K562 (cell line): Measurements from ENCODE around the gene ITGA1. TPM values are rescaled to one million over a fixed set of nuclear protein-coding genes. Genes with fewer than 3 reads are reported as not detected.

Experiments
- ATAC-seq: fragments of 200-7000 bp; cut with Tn5 transposase; 3 replicates; pipeline ENCODE4 v1.9.1; 2020; ENCODE audit warnings: moderate library complexity
- BruUV-seq: library from RNA; stranded (reverse); fragments of 400-500 nt; replicated peaks from 2 replicates; lab custom pipeline; 2021; lab: Mats Ljungman, UMichigan
- CTCF ChIA-PET: fragments of 300-600 bp; formaldehyde crosslinking; extraction: SDS; loops from one replicate; lab custom pipeline; 2021; ENCODE audit warnings: low intra/inter-chr PET ratio; lab: Yijun Ruan, JAX
- POLR2A ChIA-PET: fragments of 300-600, 350-650 bp; sonication (Branson Sonifier 250); formaldehyde crosslinking; extraction: SDS; loops from one replicate; lab custom pipeline; 2021; ENCODE audit warnings: antibody characterized with exemption, inconsistent platforms; lab: Yijun Ruan, JAX
- DNase-seq, 4 experiments: peaks; one replicate each; pipeline versions ENCODE4 v3.0.0 to v3.0.0-alpha.2; 2011 to 2018; ENCODE audit warnings: low spot score in 3 of 4, mixed read lengths in 3 of 4; ENCODE audit errors: extremely low read depth in 1 of 4
- FAIRE-seq: peaks from 2 replicates; lab custom pipeline; 2011; peaks lifted over from hg19 to GRCh38; lab: Jason Lieb, UNC
- H2AFZ ChIP-seq: 2 replicates; pipeline ENCODE4 v1.6.0; 2011; ENCODE audit warnings: low read depth, low read length, control low read depth, inconsistent platforms
- H3K27ac ChIP-seq: fragments of 200-600 bp; 3 replicates; pipeline ENCODE4 v1.8.0; 2011; ENCODE audit warnings: low read depth, mild to moderate bottlenecking, control low read depth, inconsistent platforms, low read length, moderate library complexity, mixed read lengths; ENCODE audit errors: extremely low read depth
- H3K27me3 ChIP-seq, 2 experiments: fragments of 300-600 bp in 1 of 2; 2 replicates in 1 of 2; 3 replicates in 1 of 2; pipeline versions ENCODE4 v1.6.0 to v1.8.0; 2011; ENCODE audit warnings: inconsistent platforms in 2 of 2, low read length in 2 of 2, mild to moderate bottlenecking in 1 of 2, mixed read lengths in 1 of 2, moderate library complexity in 1 of 2; ENCODE audit not compliant: control insufficient read depth in 2 of 2, insufficient read depth in 2 of 2
- H3K36me3 ChIP-seq: fragments of 300-600 bp; 3 replicates; pipeline ENCODE4 v1.8.0; 2011; ENCODE audit warnings: mild to moderate bottlenecking, low read length, inconsistent platforms; ENCODE audit not compliant: control insufficient read depth, insufficient read depth
- H3K4me1 ChIP-seq, 2 experiments: fragments of 200-600 bp in 1 of 2; replicated peaks in 1 of 2; 2 replicates in 1 of 2; 3 replicates in 1 of 2; pipeline versions ENCODE4 v1.5.1 to v1.8.0; 2011; ENCODE audit warnings: inconsistent platforms in 2 of 2, low read length in 2 of 2, mild to moderate bottlenecking in 1 of 2, mixed read lengths in 1 of 2, moderate library complexity in 1 of 2; ENCODE audit not compliant: control insufficient read depth in 2 of 2, insufficient read depth in 2 of 2
- H3K4me2 ChIP-seq: 2 replicates; pipeline ENCODE4 v1.6.1; 2011; ENCODE audit warnings: low read length, control low read depth, inconsistent platforms, mixed read lengths; ENCODE audit not compliant: insufficient read depth
- H3K4me3 ChIP-seq: fragments of 200-600 bp; sonication (generic), shearing (Covaris generic); 2 replicates; pipeline ENCODE4 v1.5.1; 2016; ENCODE audit warnings: control low read depth, inconsistent platforms
- H3K79me2 ChIP-seq: fragments of 200-600 bp; 3 replicates; pipeline ENCODE4 v1.8.0; 2011; ENCODE audit warnings: low read length, inconsistent platforms; ENCODE audit not compliant: control insufficient read depth, insufficient read depth
- H3K9ac ChIP-seq, 2 experiments: 2 replicates each; pipeline versions ENCODE4 v1.6.0 to v1.6.1; 2011; ENCODE audit warnings: low read depth in 2 of 2, low read length in 2 of 2, control low read depth in 1 of 2, inconsistent platforms in 1 of 2, mild to moderate bottlenecking in 1 of 2, mixed read lengths in 1 of 2; ENCODE audit not compliant: insufficient read depth in 1 of 2
- H3K9me1 ChIP-seq: one replicate; pipeline ENCODE4 v1.6.0; 2011; ENCODE audit warnings: inconsistent platforms, mild to moderate bottlenecking, low read length, moderate library complexity; ENCODE audit not compliant: control insufficient read depth, insufficient read depth
- H3K9me3 ChIP-seq: replicated peaks from 2 replicates; pipeline ENCODE4 v1.5.1; 2011; ENCODE audit warnings: low read depth, low read length, inconsistent platforms; ENCODE audit not compliant: control insufficient read depth, insufficient read depth
- H4K20me1 ChIP-seq: replicated peaks from 2 replicates; pipeline ENCODE4 v1.6.1; 2011; ENCODE audit warnings: low read length, inconsistent platforms, mixed read lengths; ENCODE audit not compliant: control insufficient read depth, insufficient read depth
- BDP1 ChIP-seq: IDR thresholded peaks from 3 replicates; pipeline ENCODE4 v1.6.1; 2011; ENCODE audit not compliant: insufficient read length, insufficient read depth
- CSDE1 ChIP-seq, 2 experiments: fragments of 450-650 bp; IDR thresholded peaks; 2 replicates each; pipeline ENCODE4 v1.6.1; 2016; ENCODE audit warnings: mild to moderate bottlenecking in 1 of 2
- E2F1 ChIP-seq: sonication (generic); formaldehyde crosslinking; IDR thresholded peaks from 2 replicates; pipeline ENCODE4 v1.8.1; 2023; ENCODE audit warnings: mild to moderate bottlenecking, missing genetic modification reagents, moderate library complexity
- ESRRB ChIP-seq: fragments of 250-450 bp; sonication (Bioruptor Pico); IDR thresholded peaks from 2 replicates; pipeline ENCODE4 v1.5.0; 2020; ENCODE audit warnings: mild to moderate bottlenecking, moderate library complexity, borderline replicate concordance
- MCM5 ChIP-seq: fragments of 450-650 bp; IDR thresholded peaks from 2 replicates; pipeline ENCODE4 v1.6.1; 2016; ENCODE audit warnings: low read depth
- PPARD ChIP-seq: fragments of 250-450 bp; sonication (Bioruptor Pico); IDR thresholded peaks from 2 replicates; pipeline ENCODE4 v1.8.0; 2022; ENCODE audit warnings: inconsistent platforms, mild to moderate bottlenecking, moderate library complexity
- RBM25 ChIP-seq: fragments of 200-400 bp; formaldehyde crosslinking; IDR thresholded peaks from 2 replicates; pipeline ENCODE4 v1.6.1; 2018; ENCODE audit warnings: low read length, low read depth, moderate library complexity; ENCODE audit not compliant: severe bottlenecking
- SAFB2 ChIP-seq: fragments of 200-400 bp; formaldehyde crosslinking; IDR thresholded peaks from 2 replicates; pipeline ENCODE4 v1.6.1; 2018; ENCODE audit warnings: borderline replicate concordance, low read length, low read depth, moderate library complexity; ENCODE audit not compliant: severe bottlenecking
- TARDBP ChIP-seq: fragments of 450-650 bp; IDR thresholded peaks from 2 replicates; pipeline ENCODE4 v1.6.1; 2016
- THRB ChIP-seq: fragments of 450-650 bp; formaldehyde crosslinking; conservative IDR thresholded peaks from 2 replicates; pipeline ENCODE4 v1.4.0; 2022; ENCODE audit warnings: mild to moderate bottlenecking, missing genetic modification characterization
- ZBTB33 ChIP-seq: sonication (generic); formaldehyde crosslinking; IDR thresholded peaks from 2 replicates; pipeline ENCODE4 v1.8.1; 2023; ENCODE audit warnings: mild to moderate bottlenecking, missing genetic modification reagents
- ZBTB43 ChIP-seq: sonication (generic); formaldehyde crosslinking; IDR thresholded peaks from 2 replicates; pipeline ENCODE4 v1.8.0; 2023; ENCODE audit warnings: mild to moderate bottlenecking, missing genetic modification reagents
- ZBTB8A ChIP-seq: fragments of 450-650 bp; IDR thresholded peaks from 2 replicates; pipeline ENCODE4 v1.6.1; 2018; ENCODE audit warnings: mild to moderate bottlenecking, moderate library complexity; ENCODE audit not compliant: partially characterized antibody
- ZKSCAN8 ChIP-seq: fragments of 200-800 bp; sonication (Bioruptor generic); IDR thresholded peaks from 2 replicates; pipeline ENCODE4 v1.6.1; 2016; ENCODE audit warnings: missing genetic modification characterization, missing compliant biosample characterization
- ZNF165 ChIP-seq: fragments of 250-450 bp; sonication (Bioruptor Pico); IDR thresholded peaks from 2 replicates; pipeline ENCODE4 v1.4.0; 2020; ENCODE audit warnings: borderline replicate concordance
- ZNF436 ChIP-seq: fragments of 250-450, 450-650 bp; sonication (Bioruptor Pico); formaldehyde crosslinking; IDR thresholded peaks from 2 replicates; pipeline ENCODE4 v1.7.0; 2020; ENCODE audit warnings: mild to moderate bottlenecking
- ZNF551 ChIP-seq: fragments of 250-450 bp; sonication (Bioruptor Pico); IDR thresholded peaks from 2 replicates; pipeline ENCODE4 v1.5.0; 2021; ENCODE audit warnings: mild to moderate bottlenecking, moderate library complexity
- ZNF699 ChIP-seq: fragments of 250-450 bp; sonication (Bioruptor Pico); IDR thresholded peaks from 2 replicates; pipeline ENCODE4 v1.8.0; 2021; ENCODE audit warnings: mild to moderate bottlenecking, moderate library complexity; ENCODE audit not compliant: insufficient replicate concordance
- ZSCAN29 ChIP-seq: fragments of 450-650 bp; IDR thresholded peaks from 2 replicates; pipeline ENCODE4 v1.6.1; 2017
- WGBS: fragments of 100-300 bp; shearing (Covaris generic); methylation state at CpG from one replicate; pipeline ENCODE4 v1.1.6; 2016; ENCODE audit warnings: low coverage, mixed read lengths; ENCODE audit not compliant: insufficient coverage; ENCODE audit errors: missing lambda C conversion rate; 5-methylcytosine and 5-hydroxymethylcytosine counted together
- in situ Hi-C: fragments of 300-500 bp; cut with MboI; formaldehyde crosslinking; loops from 4 replicates; pipeline ENCODE4 v1.15.0; 2018; ENCODE audit warnings: inconsistent platforms, mixed read lengths
- intact Hi-C: fragments of 100-400 bp; cut with micrococcal nuclease; formaldehyde crosslinking; loops from 2 replicates; pipeline ENCODE4 v1.14.2; 2022
- polyA plus RNA-seq, 8 experiments: library from polyadenylated mRNA; depleted of rRNA in 4 of 8; stranded (reverse) in 5 of 8; unstranded in 3 of 8; fragments of >200 nt; fragmentation: Nextera tagmentation in 2 of 8; fragmentation: Illumina TruSeq in 1 of 8; extraction: Ambion mirVana in 2 of 8; extraction: Trizol in 1 of 8; gene quantifications; 2 replicates each; pipeline versions ENCODE4 v1.2.1 to v1.2.3, GENCODE V29; 2011 to 2014; ENCODE audit warnings: inconsistent platforms in 1 of 8, missing spikeins in 1 of 8
- total RNA-seq, 7 experiments: library from RNA; depleted of rRNA in 6 of 7; stranded (reverse); fragments of >200 nt in 6 of 7; fragmentation: Illumina TruSeq in 2 of 7; extraction: Trizol in 2 of 7; gene quantifications; 2 replicates each; pipeline versions ENCODE4 v1.2.1 to v1.2.3, GENCODE V29; 2011 to 2021; ENCODE audit warnings: low replicate concordance in 1 of 7

The ITGA1 gene
- total and polyA plus RNA-seq, 9 of the 15 experiments (the other 6 are each of a cell fraction or from before 2014, with no cell fraction given), result 0.04 to 0.22 TPM; not detected in 7

GRCh38 chr5:52995914-52996313 is 208.2 kb downstream of the ITGA1 start:
- no TSS peak for BruUV-seq
- TF ChIP-seq MCM5 (no peak), RBM25 (no peak), ZBTB33 (CRISPR knock-in tag) (no peak), CSDE1 (IDR thresholded peaks at IDR 0.05) (no peak), ZNF436 (CRISPR knock-in tag) (no peak), ZBTB43 (CRISPR knock-in tag) (no peak), THRB (no peak), PPARD (CRISPR knock-in tag) (no peak), ZNF165 (CRISPR knock-in tag) (no peak), ZSCAN29 (no peak), TARDBP (no peak), ZBTB8A (no peak), ZNF699 (CRISPR knock-in tag) (no peak), ZKSCAN8 (CRISPR knock-in tag) (no peak), ZNF551 (no peak), ESRRB (CRISPR knock-in tag) (no peak), BDP1 (no peak), SAFB2 (no peak), E2F1 (no peak)
- ATAC-seq (no peak), FAIRE-seq (no peak), DNase-seq (no peak)
- intact Hi-C loops (no loop called here), in situ Hi-C loops (no loop called here)
- Histone ChIP-seq H3K9me3 (no peaks in the 10 kb centered on the region), H3K4me2 (no peak overlapping the region), H3K36me3 (no peaks in the 10 kb centered on the region), H3K4me1 (no peaks in the 10 kb centered on the region), H3K79me2 (no peaks in the 10 kb centered on the region), H3K27ac (no peak overlapping the region), H3K9ac (no peak overlapping the region), H3K27me3 (no peaks in the 10 kb centered on the region), H2AFZ (no peak overlapping the region), H3K4me3 (no peak overlapping the region), H3K9me1 (no peaks in the 10 kb centered on the region), H4K20me1 (no peaks in the 10 kb centered on the region)
- ChIA-PET POLR2A (no interaction called here), CTCF (no interaction called here)
- WGBS, result 0% methylated on average over 1 of the region's 1 CpG
